KMS-11 (cell line): ENCODE data around the gene FAM118A.

Source experiments
- H2AFZ ChIP-seq: fragments of 200-600 bp; sonication (generic); 2 replicates; pipeline ENCODE4 v1.6.1; 2016; ENCODE audit warnings: antibody characterized with exemption, mixed run types, low read depth
- H3K27ac ChIP-seq: fragments of 200-600 bp; sonication (generic); 2 replicates; pipeline ENCODE4 v1.6.1; 2016; ENCODE audit warnings: mild to moderate bottlenecking, mixed run types
- H3K27me3 ChIP-seq: fragments of 200-600 bp; sonication (generic); 2 replicates; pipeline ENCODE4 v1.6.1; 2017; ENCODE audit warnings: mild to moderate bottlenecking, low read depth, mixed run types, moderate library complexity; ENCODE audit not compliant: insufficient read depth
- H3K36me3 ChIP-seq: fragments of 200-600 bp; sonication (generic); 2 replicates; pipeline ENCODE4 v1.6.1; 2017; ENCODE audit warnings: mild to moderate bottlenecking, mixed run types; ENCODE audit not compliant: insufficient read depth
- H3K4me1 ChIP-seq: fragments of 200-600 bp; sonication (generic); 2 replicates; pipeline ENCODE4 v1.6.1; 2016; ENCODE audit warnings: mild to moderate bottlenecking, low read depth, mixed run types; ENCODE audit not compliant: poor library complexity, severe bottlenecking
- H3K4me2 ChIP-seq: fragments of 200-600 bp; sonication (generic); 2 replicates; pipeline ENCODE4 v1.7.0; 2016; ENCODE audit warnings: mild to moderate bottlenecking, mixed run types
- H3K4me3 ChIP-seq: fragments of 200-600 bp; sonication (generic); IDR thresholded peaks from 2 replicates; pipeline ENCODE4 v1.6.1; 2017; ENCODE audit warnings: low read depth, low read length, mixed read lengths; ENCODE audit not compliant: insufficient read depth
- H3K79me2 ChIP-seq: fragments of 200-600 bp; sonication (generic); 2 replicates; pipeline ENCODE4 v1.6.1; 2016; ENCODE audit warnings: low read depth, mixed run types; ENCODE audit not compliant: insufficient read depth
- H3K9ac ChIP-seq: fragments of 200-600 bp; sonication (generic); 2 replicates; pipeline ENCODE4 v1.6.1; 2016; ENCODE audit warnings: mild to moderate bottlenecking, mixed run types
- H4K20me1 ChIP-seq: fragments of 200-600 bp; sonication (generic); 2 replicates; pipeline ENCODE4 v1.6.1; 2016; ENCODE audit warnings: mild to moderate bottlenecking, mixed run types; ENCODE audit not compliant: insufficient read depth
- CTCF ChIP-seq: fragments of 200-600 bp; sonication (generic); conservative IDR thresholded peaks from 2 replicates; pipeline ENCODE4 v1.6.1; 2017; ENCODE audit warnings: low read depth, mild to moderate bottlenecking, antibody characterized with exemption, low read length, moderate library complexity, mixed read lengths

The FAM118A gene

GRCh38 chr22:45281010-45281409 is 28.7 kb upstream of the FAM118A start:
- Histone ChIP-seq H4K20me1 (no peaks in the 10 kb centered on the region), H3K9ac (no peak overlapping the region), H3K4me3 (no peak overlapping the region), H3K27ac (no peak overlapping the region), H3K79me2 (no peaks in the 10 kb centered on the region), H3K4me2 (no peak overlapping the region), H3K4me1 (no peaks in the 10 kb centered on the region), H3K36me3 (no peaks in the 10 kb centered on the region), H2AFZ (no peak overlapping the region), H3K27me3 (peaks cover 20% of the 10 kb centered on the region)
- no peak for TF ChIP-seq CTCF

GRCh38 chr22:45284705-45285262 is 24.9 kb upstream of the FAM118A start, which contains the start of gene UPK3A:
UPK3A (plus strand) TSS chr22:45284949; CDS start chr22:45285014, 65 bp downstream.
- H2AFZ ChIP-seq, result no peak within 1 kb of the TSS
- H3K36me3 ChIP-seq, result no peaks in the 10 kb centered on the region
- H3K79me2 ChIP-seq, result no peaks in the 10 kb centered on the region
- H3K9ac ChIP-seq, result no peak within 1 kb of the TSS
- peaks cover 27% of the 10 kb centered on the region for H3K27me3 ChIP-seq
- H3K4me2 ChIP-seq, result no peak within 1 kb of the TSS
- no peak within 1 kb of the TSS for H3K27ac ChIP-seq
- no peak within 1 kb of the TSS for H3K4me3 ChIP-seq
- no peak for TF ChIP-seq CTCF
- H3K4me1 ChIP-seq, result no peaks in the 10 kb centered on the region
- no peaks in the 10 kb centered on the region for H4K20me1 ChIP-seq

- no peaks in the 10 kb centered on the region for H4K20me1 ChIP-seq
- no peaks in the 10 kb centered on the region for H3K4me1 ChIP-seq
- H3K4me2 ChIP-seq, result no peak overlapping the region
- no peak for TF ChIP-seq CTCF
- no peaks in the 10 kb centered on the region for H3K36me3 ChIP-seq
- no peak overlapping the region for H3K27ac ChIP-seq
- H3K4me3 ChIP-seq, result no peak overlapping the region
- no peak overlapping the region for H2AFZ ChIP-seq
- peaks cover 27% of the 10 kb centered on the region for H3K27me3 ChIP-seq
- no peak overlapping the region for H3K9ac ChIP-seq
- H3K79me2 ChIP-seq, result no peaks in the 10 kb centered on the region
Measured at GRCh38 chr22:45285263-45286058, 24.3 kb upstream of the FAM118A start.

- H3K79me2 ChIP-seq, result no peaks in the 10 kb centered on the region
- H3K36me3 ChIP-seq, result no peaks in the 10 kb centered on the region
- H3K4me1 ChIP-seq, result no peaks in the 10 kb centered on the region
- no peak overlapping the region for H3K9ac ChIP-seq
- no peak overlapping the region for H3K4me3 ChIP-seq
- peaks cover 27% of the 10 kb centered on the region for H3K27me3 ChIP-seq
- no peak overlapping the region for H2AFZ ChIP-seq
- H3K4me2 ChIP-seq, result no peak overlapping the region
- no peaks in the 10 kb centered on the region for H4K20me1 ChIP-seq
- H3K27ac ChIP-seq, result no peak overlapping the region
- TF ChIP-seq CTCF, result no peak
Measured at GRCh38 chr22:45286854-45287551, 22.7 kb upstream of the FAM118A start.
